Gastrocnemius medialis (tissue), 4 donors: Measurements from ENCODE around the gene TASOR2.

Experiments
- CTCF ChIP-seq, 5 experiments: fragments of 450-650 bp in 3 of 5; fragments of 200-600 bp in 2 of 5; sonication (generic) in 2 of 5; IDR thresholded peaks in 4 of 5; conservative IDR thresholded peaks in 1 of 5; 1 replicate in 4 of 5; 2 replicates in 1 of 5; pipeline ENCODE4 v1.5.1; 2016 to 2019; ENCODE audit warnings: antibody characterized with exemption in 5 of 5, mild to moderate bottlenecking in 3 of 5, moderate library complexity in 3 of 5
- POLR2A ChIP-seq, 2 donors: fragments of 450-650 bp; IDR thresholded peaks; one replicate each; pipeline ENCODE4 v1.6.1; 2017; ENCODE audit warnings: antibody characterized with exemption in 2 of 2, mild to moderate bottlenecking in 2 of 2, moderate library complexity in 2 of 2

GRCh38 chr10:5640501-5640900 lies 44.1 kb upstream of the TASOR2 start:
- TF ChIP-seq CTCF (IDR thresholded peaks at IDR 0.05 in 4 of 5, conservative IDR thresholded peaks at IDR 0.05 in 1 of 5) (no peak), POLR2A (IDR thresholded peaks at IDR 0.05) (no peak)
